Measurements from ENCODE around the gene GPRC5C. TPM values are rescaled to one million over a fixed set of nuclear protein-coding genes. Genes with fewer than 3 reads are reported as not detected.

Gene GPRC5C
- total and polyA plus RNA-seq, 9 of the 15 experiments (the other 6 are each of a cell fraction or from before 2014, with no cell fraction given) = 0.28 to 9.0 (median 4.1) TPM

- TF ChIP-seq, protein P1, sequence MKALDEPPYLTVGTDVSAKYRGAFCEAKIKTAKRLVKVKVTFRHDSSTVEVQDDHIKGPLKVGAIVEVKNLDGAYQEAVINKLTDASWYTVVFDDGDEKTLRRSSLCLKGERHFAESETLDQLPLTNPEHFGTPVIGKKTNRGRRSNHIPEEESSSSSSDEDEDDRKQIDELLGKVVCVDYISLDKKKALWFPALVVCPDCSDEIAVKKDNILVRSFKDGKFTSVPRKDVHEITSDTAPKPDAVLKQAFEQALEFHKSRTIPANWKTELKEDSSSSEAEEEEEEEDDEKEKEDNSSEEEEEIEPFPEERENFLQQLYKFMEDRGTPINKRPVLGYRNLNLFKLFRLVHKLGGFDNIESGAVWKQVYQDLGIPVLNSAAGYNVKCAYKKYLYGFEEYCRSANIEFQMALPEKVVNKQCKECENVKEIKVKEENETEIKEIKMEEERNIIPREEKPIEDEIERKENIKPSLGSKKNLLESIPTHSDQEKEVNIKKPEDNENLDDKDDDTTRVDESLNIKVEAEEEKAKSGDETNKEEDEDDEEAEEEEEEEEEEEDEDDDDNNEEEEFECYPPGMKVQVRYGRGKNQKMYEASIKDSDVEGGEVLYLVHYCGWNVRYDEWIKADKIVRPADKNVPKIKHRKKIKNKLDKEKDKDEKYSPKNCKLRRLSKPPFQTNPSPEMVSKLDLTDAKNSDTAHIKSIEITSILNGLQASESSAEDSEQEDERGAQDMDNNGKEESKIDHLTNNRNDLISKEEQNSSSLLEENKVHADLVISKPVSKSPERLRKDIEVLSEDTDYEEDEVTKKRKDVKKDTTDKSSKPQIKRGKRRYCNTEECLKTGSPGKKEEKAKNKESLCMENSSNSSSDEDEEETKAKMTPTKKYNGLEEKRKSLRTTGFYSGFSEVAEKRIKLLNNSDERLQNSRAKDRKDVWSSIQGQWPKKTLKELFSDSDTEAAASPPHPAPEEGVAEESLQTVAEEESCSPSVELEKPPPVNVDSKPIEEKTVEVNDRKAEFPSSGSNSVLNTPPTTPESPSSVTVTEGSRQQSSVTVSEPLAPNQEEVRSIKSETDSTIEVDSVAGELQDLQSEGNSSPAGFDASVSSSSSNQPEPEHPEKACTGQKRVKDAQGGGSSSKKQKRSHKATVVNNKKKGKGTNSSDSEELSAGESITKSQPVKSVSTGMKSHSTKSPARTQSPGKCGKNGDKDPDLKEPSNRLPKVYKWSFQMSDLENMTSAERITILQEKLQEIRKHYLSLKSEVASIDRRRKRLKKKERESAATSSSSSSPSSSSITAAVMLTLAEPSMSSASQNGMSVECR (CRISPR knock-in tag; IDR thresholded peaks at IDR 0.05) = no peak
- no peak for TF ChIP-seq ZNF143 (CRISPR knock-in tag; IDR thresholded peaks at IDR 0.05)
- no peak for TF ChIP-seq HDAC8 (tag; IDR thresholded peaks at IDR 0.05)
- TF ChIP-seq BACH1 (tag; IDR thresholded peaks at IDR 0.05) = no peak
- peak; percentile 37; the same call in 1 of the 2 replicates for TF ChIP-seq ESRRA (IDR thresholded peaks at IDR 0.05; ENCODE audit: borderline replicate concordance, low read depth)
- TF ChIP-seq, protein P2, sequence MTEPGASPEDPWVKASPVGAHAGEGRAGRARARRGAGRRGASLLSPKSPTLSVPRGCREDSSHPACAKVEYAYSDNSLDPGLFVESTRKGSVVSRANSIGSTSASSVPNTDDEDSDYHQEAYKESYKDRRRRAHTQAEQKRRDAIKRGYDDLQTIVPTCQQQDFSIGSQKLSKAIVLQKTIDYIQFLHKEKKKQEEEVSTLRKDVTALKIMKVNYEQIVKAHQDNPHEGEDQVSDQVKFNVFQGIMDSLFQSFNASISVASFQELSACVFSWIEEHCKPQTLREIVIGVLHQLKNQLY (CRISPR knock-in tag; conservative IDR thresholded peaks at IDR 0.05) = no peak
- TF ChIP-seq CBFA2T3 (IDR thresholded peaks at IDR 0.05) = no peak
- TF ChIP-seq GATAD2A (IDR thresholded peaks at IDR 0.05) = no peak
- no peak for TF ChIP-seq HDAC1 (IDR thresholded peaks at IDR 0.05)
- TF ChIP-seq DLX4 (CRISPR knock-in tag; IDR thresholded peaks at IDR 0.05) = no peak
- no peak for TF ChIP-seq TEAD2 (tag; IDR thresholded peaks at IDR 0.05)
- TF ChIP-seq POLR3A (IDR thresholded peaks at IDR 0.05; ENCODE audit: borderline replicate concordance, extremely low read depth, insufficient read depth, insufficient read length) = no peak
- peak; percentile 22; the same call in 1 of the 2 replicates for TF ChIP-seq CTBP1 (IDR thresholded peaks at IDR 0.05; ENCODE audit: borderline replicate concordance)
- no peak for TF ChIP-seq PHF20 (IDR thresholded peaks at IDR 0.05; ENCODE audit: partially characterized antibody)
- no peak for TF ChIP-seq SRSF7 (optimal IDR thresholded peaks at IDR 0.05; ENCODE audit: low read depth, low read length)
- no peak for TF ChIP-seq THRA (IDR thresholded peaks at IDR 0.05)
- TF ChIP-seq HDAC6 (IDR thresholded peaks at IDR 0.05; ENCODE audit: low read depth, low read length) = no peak
- no peak for TF ChIP-seq MEF2A (IDR thresholded peaks at IDR 0.05; ENCODE audit: control insufficient read depth, low read depth, low read length)
- no peak for TF ChIP-seq RAD51 (IDR thresholded peaks at IDR 0.05; ENCODE audit: borderline replicate concordance, low read depth)
- TF ChIP-seq JUND (IDR thresholded peaks at IDR 0.05; ENCODE audit: borderline replicate concordance, low read depth, low read length) = no peak
- no peak for TF ChIP-seq JUND (tag; IDR thresholded peaks at IDR 0.05; ENCODE audit: borderline replicate concordance, low read depth, low read length)
- no peak for TF ChIP-seq XRCC5 (IDR thresholded peaks at IDR 0.05; ENCODE audit: low read depth, low read length)
- no peak for TF ChIP-seq PHF21A (IDR thresholded peaks at IDR 0.05; ENCODE audit: borderline replicate concordance, low read depth)
Observed at GRCh38 chr17:74478420-74479100, 46.7 kb downstream of the GPRC5C start (continued).
